SK-N-SH treated with all-trans-retinoic acid at 6 μM for 48 hours (cell line): ENCODE results near the gene LGR5.

Experiments
- ATAC-seq: fragments of 200-7000 bp; cut with Tn5 transposase; 3 replicates; pipeline ENCODE4 v1.9.1; 2020; ENCODE audit warnings: mild to moderate bottlenecking, moderate library complexity
- ARNTL ChIP-seq: fragments of 450-650 bp; formaldehyde crosslinking; IDR thresholded peaks from 2 replicates; pipeline ENCODE4 v1.5.0; 2020; ENCODE audit warnings: low read depth, mild to moderate bottlenecking, moderate library complexity, borderline replicate concordance
- BACH2 ChIP-seq: fragments of 250-450 bp; sonication (Bioruptor Pico); IDR thresholded peaks from 2 replicates; pipeline ENCODE4 v1.9.0; 2021; ENCODE audit warnings: mild to moderate bottlenecking, borderline replicate concordance
- CREB5 ChIP-seq: fragments of 250-450 bp; sonication (Bioruptor Pico); IDR thresholded peaks from 2 replicates; pipeline ENCODE4 v1.5.1; 2020; ENCODE audit warnings: low read depth, mild to moderate bottlenecking, moderate library complexity
- CSDC2 ChIP-seq: fragments of 250-450 bp; sonication (Bioruptor Pico); IDR thresholded peaks from 2 replicates; pipeline ENCODE4 v1.5.0; 2020; ENCODE audit warnings: mild to moderate bottlenecking, moderate library complexity
- CSRNP3 ChIP-seq: fragments of 250-450 bp; sonication (Bioruptor Pico); IDR thresholded peaks from 2 replicates; pipeline ENCODE4 v1.5.1; 2021; ENCODE audit warnings: mild to moderate bottlenecking, moderate library complexity
- ESRRG ChIP-seq: fragments of 250-450 bp; sonication (Bioruptor Pico); IDR thresholded peaks from 2 replicates; pipeline ENCODE4 v1.6.1; 2021; ENCODE audit warnings: mild to moderate bottlenecking
- GLIS3 ChIP-seq: fragments of 250-450 bp; sonication (Bioruptor Pico); IDR thresholded peaks from 2 replicates; pipeline ENCODE4 v1.5.0; 2020; ENCODE audit warnings: mild to moderate bottlenecking, moderate library complexity
- ISL1 ChIP-seq: fragments of 250-450 bp; sonication (Bioruptor Pico); IDR thresholded peaks from 2 replicates; pipeline ENCODE4 v2.1.2; 2022; ENCODE audit warnings: mild to moderate bottlenecking, moderate library complexity
- OSR1 ChIP-seq: fragments of 250-450 bp; sonication (Bioruptor Pico); IDR thresholded peaks from 2 replicates; pipeline ENCODE4 v1.8.0; 2022; ENCODE audit warnings: moderate library complexity, mild to moderate bottlenecking, inconsistent platforms
- PATZ1 ChIP-seq: fragments of 250-450 bp; sonication (Bioruptor Pico); IDR thresholded peaks from 2 replicates; pipeline ENCODE4 v1.8.0; 2020; ENCODE audit warnings: mild to moderate bottlenecking, moderate library complexity, borderline replicate concordance
- POU6F1 ChIP-seq: fragments of 250-450 bp; sonication (Bioruptor Pico); IDR thresholded peaks from 2 replicates; pipeline ENCODE4 v1.8.0; 2021; ENCODE audit warnings: low read depth, mild to moderate bottlenecking, moderate library complexity, borderline replicate concordance
- PPARA ChIP-seq: fragments of 250-450 bp; sonication (Bioruptor Pico); IDR thresholded peaks from 2 replicates; pipeline ENCODE4 v1.5.0; 2020; ENCODE audit warnings: mild to moderate bottlenecking, borderline replicate concordance
- RARB ChIP-seq: fragments of 250-450 bp; sonication (Bioruptor Pico); IDR thresholded peaks from 2 replicates; pipeline ENCODE4 v1.8.0; 2021; ENCODE audit warnings: mild to moderate bottlenecking, moderate library complexity
- SNAI2 ChIP-seq: fragments of 250-450 bp; sonication (Bioruptor Pico); IDR thresholded peaks from 2 replicates; pipeline ENCODE4 v1.5.0; 2020; ENCODE audit warnings: mild to moderate bottlenecking, moderate library complexity
- TCF4 ChIP-seq: fragments of 250-450 bp; sonication (Bioruptor Pico); IDR thresholded peaks from 2 replicates; pipeline ENCODE4 v1.8.0; 2021; ENCODE audit warnings: mild to moderate bottlenecking, moderate library complexity, borderline replicate concordance
- TOX ChIP-seq: fragments of 250-450 bp; sonication (Bioruptor Pico); IDR thresholded peaks from 2 replicates; pipeline ENCODE4 v1.8.0; 2021; ENCODE audit warnings: mild to moderate bottlenecking, moderate library complexity, borderline replicate concordance
- ZC3H10 ChIP-seq: fragments of 250-450 bp; sonication (Bioruptor Pico); IDR thresholded peaks from 2 replicates; pipeline ENCODE4 v1.5.1; 2021; ENCODE audit warnings: mild to moderate bottlenecking, moderate library complexity
- ZFP3 ChIP-seq: fragments of 250-450 bp; sonication (Bioruptor Pico); IDR thresholded peaks from 2 replicates; pipeline ENCODE4 v1.5.0; 2020; ENCODE audit warnings: mild to moderate bottlenecking, moderate library complexity
- ZFP30 ChIP-seq: fragments of 450-650 bp; formaldehyde crosslinking; IDR thresholded peaks from 2 replicates; pipeline ENCODE4 v1.5.0; 2022; ENCODE audit warnings: mild to moderate bottlenecking, moderate library complexity
- ZNF565 ChIP-seq: fragments of 450-650 bp; formaldehyde crosslinking; conservative IDR thresholded peaks from 2 replicates; pipeline ENCODE4 v1.5.0; 2020; ENCODE audit warnings: low read depth, mild to moderate bottlenecking, moderate library complexity
- ZNF70 ChIP-seq: fragments of 450-650 bp; formaldehyde crosslinking; IDR thresholded peaks from 2 replicates; pipeline ENCODE4 v1.5.0; 2020; ENCODE audit warnings: mild to moderate bottlenecking, moderate library complexity
- ZNF8 ChIP-seq: fragments of 450-650 bp; formaldehyde crosslinking; IDR thresholded peaks from 2 replicates; pipeline ENCODE4 v1.5.0; 2020; ENCODE audit warnings: mild to moderate bottlenecking, moderate library complexity
- TF ChIP-seq, protein P1 (sequence below): fragments of 250-450 bp; sonication (Bioruptor Pico); IDR thresholded peaks from 2 replicates; pipeline ENCODE4 v1.5.0; 2020; ENCODE audit warnings: mild to moderate bottlenecking, moderate library complexity

Gene LGR5

GRCh38 chr12:71556875-71557274, 117.3 kb downstream of the LGR5 start:
- ATAC-seq, result peak; percentile 92
- TF ChIP-seq ISL1 (CRISPR knock-in tag), result peak; percentile 84
- 0 out of 2 replicates have a peak, but pooled peaks have one; percentile 40 for TF ChIP-seq RARB
- peak; percentile 94 for TF ChIP-seq ZC3H10 (CRISPR knock-in tag)
- TF ChIP-seq TCF4 (CRISPR knock-in tag), result peak; percentile 45; the same call in 1 of the 2 replicates
- no peak for TF ChIP-seq OSR1 (CRISPR knock-in tag)
- TF ChIP-seq PPARA (CRISPR knock-in tag), result no peak
- TF ChIP-seq TOX, result peak; percentile 91

DNA sequence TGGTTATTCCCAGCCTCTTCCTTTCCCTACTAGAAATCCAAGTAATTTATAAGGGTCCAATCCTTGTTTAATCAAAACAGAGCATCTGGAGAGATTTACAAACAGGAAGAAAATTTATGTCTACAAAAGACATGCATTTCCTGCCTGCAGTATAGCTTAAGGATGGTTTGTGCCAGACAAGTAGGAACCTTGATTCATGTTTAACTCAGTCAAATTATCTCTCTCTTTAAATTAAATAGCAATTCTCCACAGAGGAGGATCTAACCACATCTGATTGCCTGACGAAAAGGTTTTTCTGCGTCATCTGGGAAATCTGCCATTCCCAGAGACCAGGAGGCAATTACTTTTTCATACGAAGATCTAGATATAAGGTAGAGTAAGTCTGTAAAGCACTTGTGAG, 118.8 kb downstream of the LGR5 start:
- peak; percentile 72 for ATAC-seq
- TF ChIP-seq ZC3H10 (CRISPR knock-in tag), result peak; percentile 96
- no peak for TF ChIP-seq PPARA (CRISPR knock-in tag)
- peak; percentile 91 for TF ChIP-seq CREB5 (CRISPR knock-in tag)
- peak; percentile 87 for TF ChIP-seq PATZ1 (CRISPR knock-in tag)
- TF ChIP-seq OSR1 (CRISPR knock-in tag), result no peak
- TF ChIP-seq POU6F1, result peak; percentile 90; the same call in 1 of the 2 replicates
- TF ChIP-seq TOX, result peak; percentile 99
- TF ChIP-seq RARB, result peak; percentile 82; the same call in 1 of the 2 replicates
- TF ChIP-seq CSDC2 (CRISPR knock-in tag), result no peak
- no peak for TF ChIP-seq ZFP3 (CRISPR knock-in tag)
- TF ChIP-seq ESRRG (CRISPR knock-in tag), result peak; percentile 67; the same call in 1 of the 2 replicates
- peak; percentile 50 for TF ChIP-seq ZNF70
- peak; percentile 91 for TF ChIP-seq CSRNP3 (CRISPR knock-in tag)
- TF ChIP-seq ISL1 (CRISPR knock-in tag), result peak; percentile 92
- no peak for TF ChIP-seq ZFP30
- no peak for TF ChIP-seq ZNF565 (CRISPR knock-in tag)
- TF ChIP-seq ARNTL (CRISPR knock-in tag), result no peak
- no peak for TF ChIP-seq GLIS3 (CRISPR knock-in tag)
- TF ChIP-seq, protein P1, sequence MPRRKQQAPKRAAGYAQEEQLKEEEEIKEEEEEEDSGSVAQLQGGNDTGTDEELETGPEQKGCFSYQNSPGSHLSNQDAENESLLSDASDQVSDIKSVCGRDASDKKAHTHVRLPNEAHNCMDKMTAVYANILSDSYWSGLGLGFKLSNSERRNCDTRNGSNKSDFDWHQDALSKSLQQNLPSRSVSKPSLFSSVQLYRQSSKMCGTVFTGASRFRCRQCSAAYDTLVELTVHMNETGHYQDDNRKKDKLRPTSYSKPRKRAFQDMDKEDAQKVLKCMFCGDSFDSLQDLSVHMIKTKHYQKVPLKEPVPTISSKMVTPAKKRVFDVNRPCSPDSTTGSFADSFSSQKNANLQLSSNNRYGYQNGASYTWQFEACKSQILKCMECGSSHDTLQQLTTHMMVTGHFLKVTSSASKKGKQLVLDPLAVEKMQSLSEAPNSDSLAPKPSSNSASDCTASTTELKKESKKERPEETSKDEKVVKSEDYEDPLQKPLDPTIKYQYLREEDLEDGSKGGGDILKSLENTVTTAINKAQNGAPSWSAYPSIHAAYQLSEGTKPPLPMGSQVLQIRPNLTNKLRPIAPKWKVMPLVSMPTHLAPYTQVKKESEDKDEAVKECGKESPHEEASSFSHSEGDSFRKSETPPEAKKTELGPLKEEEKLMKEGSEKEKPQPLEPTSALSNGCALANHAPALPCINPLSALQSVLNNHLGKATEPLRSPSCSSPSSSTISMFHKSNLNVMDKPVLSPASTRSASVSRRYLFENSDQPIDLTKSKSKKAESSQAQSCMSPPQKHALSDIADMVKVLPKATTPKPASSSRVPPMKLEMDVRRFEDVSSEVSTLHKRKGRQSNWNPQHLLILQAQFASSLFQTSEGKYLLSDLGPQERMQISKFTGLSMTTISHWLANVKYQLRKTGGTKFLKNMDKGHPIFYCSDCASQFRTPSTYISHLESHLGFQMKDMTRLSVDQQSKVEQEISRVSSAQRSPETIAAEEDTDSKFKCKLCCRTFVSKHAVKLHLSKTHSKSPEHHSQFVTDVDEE (CRISPR knock-in tag), result peak; percentile 93; the same call in 1 of the 2 replicates
- peak; percentile 34; the same call in 1 of the 2 replicates for TF ChIP-seq ZNF8 (CRISPR knock-in tag)
- TF ChIP-seq TCF4 (CRISPR knock-in tag), result peak; percentile 96
- 0 out of 2 replicates have a peak, but pooled peaks have one; percentile 21 for TF ChIP-seq BACH2 (CRISPR knock-in tag)
- TF ChIP-seq SNAI2 (CRISPR knock-in tag), result peak; percentile 90
- TF ChIP-seq, all 23 proteins: peak for 15
